Liver (tissue), 3 donors: ENCODE measurements around the gene SLC2A10.

Source experiments
- EGR1 ChIP-seq, 2 donors: IDR thresholded peaks; 2 replicates each; pipeline ENCODE4 v1.6.1; 2016 to 2018; ENCODE audit warnings: antibody characterized with exemption in 2 of 2, low read depth in 2 of 2
- GABPA ChIP-seq, 2 donors: IDR thresholded peaks in 1 of 2; conservative IDR thresholded peaks in 1 of 2; 2 replicates each; pipeline ENCODE4 v1.6.1; 2016; ENCODE audit warnings: antibody characterized with exemption in 2 of 2, mild to moderate bottlenecking in 1 of 2, moderate library complexity in 1 of 2
- REST ChIP-seq: IDR thresholded peaks from 2 replicates; pipeline ENCODE4 v1.6.1; 2016; ENCODE audit warnings: antibody characterized with exemption, mild to moderate bottlenecking
- TAF1 ChIP-seq: conservative IDR thresholded peaks from 2 replicates; pipeline ENCODE4 v1.6.1; 2016; ENCODE audit warnings: antibody characterized with exemption, mild to moderate bottlenecking
- TF ChIP-seq, protein P1 (sequence below): fragments of 150-350 bp; IDR thresholded peaks from 2 replicates; pipeline ENCODE4 v1.5.1; 2017; ENCODE audit warnings: improper control_type of control experiment, low read depth, low read length; ENCODE audit not compliant: missing input control
- TF ChIP-seq, protein P2 (sequence below): IDR thresholded peaks from 2 replicates; pipeline ENCODE4 v1.6.1; 2016; ENCODE audit warnings: antibody characterized with exemption
- donor health status: healthy.
- donor health status: healthy.

DNA sequence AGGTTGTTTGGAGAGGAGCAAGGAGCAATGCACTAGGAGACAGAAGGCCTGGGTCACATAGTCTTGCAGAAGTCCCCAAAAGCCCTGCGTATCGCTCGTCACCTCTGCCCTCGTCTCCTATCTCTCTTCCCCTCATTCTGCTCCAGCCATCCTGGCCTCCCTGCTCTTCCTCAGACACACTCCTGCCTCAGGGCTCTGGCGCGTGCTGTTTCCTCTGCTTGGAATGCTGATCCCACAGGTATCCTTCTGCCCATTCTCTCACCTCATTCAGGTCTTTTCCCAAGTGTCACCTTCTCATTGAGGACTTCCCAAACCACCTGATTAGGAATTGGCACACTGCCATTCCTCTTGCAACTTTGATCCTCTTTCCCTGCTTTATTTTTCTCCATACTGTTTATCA, 9.0 kb upstream of the SLC2A10 start:
- TF ChIP-seq, protein P1, sequence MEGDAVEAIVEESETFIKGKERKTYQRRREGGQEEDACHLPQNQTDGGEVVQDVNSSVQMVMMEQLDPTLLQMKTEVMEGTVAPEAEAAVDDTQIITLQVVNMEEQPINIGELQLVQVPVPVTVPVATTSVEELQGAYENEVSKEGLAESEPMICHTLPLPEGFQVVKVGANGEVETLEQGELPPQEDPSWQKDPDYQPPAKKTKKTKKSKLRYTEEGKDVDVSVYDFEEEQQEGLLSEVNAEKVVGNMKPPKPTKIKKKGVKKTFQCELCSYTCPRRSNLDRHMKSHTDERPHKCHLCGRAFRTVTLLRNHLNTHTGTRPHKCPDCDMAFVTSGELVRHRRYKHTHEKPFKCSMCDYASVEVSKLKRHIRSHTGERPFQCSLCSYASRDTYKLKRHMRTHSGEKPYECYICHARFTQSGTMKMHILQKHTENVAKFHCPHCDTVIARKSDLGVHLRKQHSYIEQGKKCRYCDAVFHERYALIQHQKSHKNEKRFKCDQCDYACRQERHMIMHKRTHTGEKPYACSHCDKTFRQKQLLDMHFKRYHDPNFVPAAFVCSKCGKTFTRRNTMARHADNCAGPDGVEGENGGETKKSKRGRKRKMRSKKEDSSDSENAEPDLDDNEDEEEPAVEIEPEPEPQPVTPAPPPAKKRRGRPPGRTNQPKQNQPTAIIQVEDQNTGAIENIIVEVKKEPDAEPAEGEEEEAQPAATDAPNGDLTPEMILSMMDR = no peak
- TF ChIP-seq TAF1 = no peak
- TF ChIP-seq GABPA (IDR thresholded peaks at IDR 0.05 in 1 of 2, conservative IDR thresholded peaks at IDR 0.05 in 1 of 2) = no peak
- TF ChIP-seq, protein P2, sequence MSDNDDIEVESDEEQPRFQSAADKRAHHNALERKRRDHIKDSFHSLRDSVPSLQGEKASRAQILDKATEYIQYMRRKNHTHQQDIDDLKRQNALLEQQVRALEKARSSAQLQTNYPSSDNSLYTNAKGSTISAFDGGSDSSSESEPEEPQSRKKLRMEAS = no peak
- no peak for TF ChIP-seq REST
- no peak for TF ChIP-seq EGR1 (IDR thresholded peaks at IDR 0.05; ENCODE audit: low read depth in 2 of 2)
